Measurements from ENCODE around the gene ATP8A1. TPM values are rescaled to one million over a fixed set of nuclear protein-coding genes. Genes with fewer than 3 reads are reported as not detected.
"Not testable (repeated sequence)": the region's sequence is repeated elsewhere in the genome, so short reads cannot be mapped to it uniquely, and the experiment has no call there.

Gene ATP8A1
- total RNA-seq, 1 donor from 2014 or later: 12.5 TPM

DNA sequence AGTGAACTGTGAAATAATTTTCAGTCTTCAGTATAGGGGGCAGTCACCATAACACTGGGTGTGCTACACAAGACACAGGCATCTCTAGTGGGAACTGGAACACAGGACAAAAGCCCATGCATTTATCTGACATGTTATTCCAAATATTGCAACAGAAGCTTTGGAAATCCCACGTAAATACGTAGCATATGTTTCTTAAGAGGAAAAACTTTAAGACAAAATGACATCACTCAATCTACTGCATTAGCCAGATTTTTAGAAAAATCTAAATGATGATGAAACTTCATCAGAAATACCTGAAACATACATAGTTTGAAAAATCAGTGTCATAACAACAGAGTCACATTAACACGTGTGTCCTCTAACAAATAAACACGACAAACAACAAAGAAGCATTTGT lies 245.1 kb downstream of the ATP8A1 start:
- no peak for DNase-seq (ENCODE audit: low spot score)

DNA sequence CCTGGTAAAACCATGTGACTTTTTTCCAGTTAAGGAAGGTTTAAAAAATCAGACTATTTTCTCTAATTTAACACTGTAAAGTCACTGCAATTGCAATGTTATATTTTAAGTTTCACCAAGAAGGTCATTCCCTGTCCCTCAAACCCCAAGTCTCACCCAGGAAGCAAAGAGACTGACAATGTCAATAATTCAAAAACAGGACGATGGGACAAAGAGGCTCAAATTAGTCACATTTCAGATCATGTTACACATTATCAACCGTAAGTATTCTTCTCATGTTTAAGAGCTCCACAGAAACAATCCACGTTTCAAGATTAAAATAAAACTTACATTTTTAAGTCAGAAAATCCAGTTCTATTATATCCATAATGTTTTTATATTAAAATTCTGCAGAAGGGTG lies 246.5 kb downstream of the ATP8A1 start:
- no peak for DNase-seq (ENCODE audit: low spot score)

DNA sequence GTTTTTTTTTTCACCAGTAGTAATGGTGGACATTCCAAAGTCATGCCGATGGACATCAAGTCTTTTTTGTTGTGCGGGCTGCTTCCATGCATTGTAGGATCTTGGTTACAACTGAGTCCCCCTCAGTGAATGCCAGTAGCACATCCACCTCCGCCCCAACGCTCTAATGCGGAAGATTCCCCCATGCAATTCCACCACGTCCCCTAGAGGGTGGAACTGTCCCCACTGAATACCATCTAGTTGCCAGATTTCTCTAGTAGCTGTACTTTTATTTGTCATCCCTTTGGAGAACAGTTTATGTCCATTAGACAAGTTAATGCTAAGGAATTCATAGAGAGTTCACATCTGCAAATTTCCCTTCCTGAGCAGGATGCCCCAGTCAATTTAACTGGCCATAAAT lies 252.9 kb downstream of the ATP8A1 start:
- no peak for DNase-seq (ENCODE audit: low spot score)

DNA sequence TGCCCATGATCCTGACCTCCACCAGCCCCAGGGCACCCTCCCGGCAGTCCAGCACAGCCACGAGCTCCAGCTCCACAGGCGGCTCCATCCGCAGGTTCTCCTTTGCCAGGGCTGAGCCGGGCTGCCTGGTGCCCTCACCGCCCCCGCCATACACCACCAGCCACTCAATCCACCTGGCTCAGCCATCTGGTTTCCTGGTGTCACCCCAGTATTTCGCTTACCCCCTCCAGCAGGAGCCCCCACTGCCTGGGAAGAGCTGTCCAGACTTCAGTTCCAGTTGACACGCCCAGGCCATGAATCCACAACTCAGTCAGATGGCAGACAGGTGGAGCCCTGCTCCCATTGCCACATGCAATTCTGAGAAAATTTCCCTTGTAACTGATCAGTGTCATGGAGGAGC lies 255.7 kb downstream of the ATP8A1 start:
- DNase-seq (ENCODE audit: low spot score): no peak

DNA sequence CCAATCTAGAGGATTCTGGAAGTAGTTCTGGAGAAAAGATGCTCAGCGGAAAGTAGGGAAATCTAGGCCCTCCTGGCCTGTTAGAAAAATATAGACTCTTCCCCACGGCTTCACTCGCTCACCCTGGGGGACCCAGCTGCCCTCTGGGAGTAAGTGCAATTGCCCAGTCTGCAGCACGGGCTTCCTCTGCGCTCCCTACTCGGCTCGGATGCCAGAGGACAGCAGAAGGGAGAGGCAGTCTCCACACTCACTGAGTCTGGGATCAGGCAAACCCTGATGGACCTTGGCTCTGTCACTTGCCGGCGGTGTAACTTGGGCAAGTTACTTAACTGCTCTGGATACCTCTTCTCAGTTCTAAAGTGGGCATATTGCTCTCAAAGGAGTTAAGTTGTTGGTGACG lies 257.5 kb downstream of the ATP8A1 start:
- no peak for DNase-seq (ENCODE audit: low spot score)

DNA sequence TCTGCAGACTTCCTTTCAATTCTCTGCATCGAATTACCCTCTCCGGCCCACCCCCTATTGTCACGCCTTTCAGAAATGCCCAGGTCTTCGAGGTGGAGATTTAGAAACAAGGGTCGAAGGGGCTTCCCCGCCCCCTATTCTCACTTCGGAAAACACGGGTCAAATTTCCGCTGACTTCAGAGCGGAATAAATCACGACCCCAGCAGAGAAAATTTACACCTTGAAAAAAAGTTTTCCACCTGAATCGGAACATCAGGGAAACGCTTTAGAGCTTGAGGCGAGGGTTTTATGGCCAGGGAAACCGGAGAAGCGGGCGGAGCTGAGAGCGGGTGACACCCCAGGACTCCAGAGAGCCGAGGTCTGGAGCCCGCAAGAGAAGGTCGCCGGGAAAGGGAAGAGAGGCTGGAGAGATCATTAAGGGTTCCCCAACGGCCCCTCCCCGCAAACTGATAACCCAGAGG lies 258.0 kb downstream of the ATP8A1 start:
- DNase-seq (ENCODE audit: low spot score): no peak

DNA sequence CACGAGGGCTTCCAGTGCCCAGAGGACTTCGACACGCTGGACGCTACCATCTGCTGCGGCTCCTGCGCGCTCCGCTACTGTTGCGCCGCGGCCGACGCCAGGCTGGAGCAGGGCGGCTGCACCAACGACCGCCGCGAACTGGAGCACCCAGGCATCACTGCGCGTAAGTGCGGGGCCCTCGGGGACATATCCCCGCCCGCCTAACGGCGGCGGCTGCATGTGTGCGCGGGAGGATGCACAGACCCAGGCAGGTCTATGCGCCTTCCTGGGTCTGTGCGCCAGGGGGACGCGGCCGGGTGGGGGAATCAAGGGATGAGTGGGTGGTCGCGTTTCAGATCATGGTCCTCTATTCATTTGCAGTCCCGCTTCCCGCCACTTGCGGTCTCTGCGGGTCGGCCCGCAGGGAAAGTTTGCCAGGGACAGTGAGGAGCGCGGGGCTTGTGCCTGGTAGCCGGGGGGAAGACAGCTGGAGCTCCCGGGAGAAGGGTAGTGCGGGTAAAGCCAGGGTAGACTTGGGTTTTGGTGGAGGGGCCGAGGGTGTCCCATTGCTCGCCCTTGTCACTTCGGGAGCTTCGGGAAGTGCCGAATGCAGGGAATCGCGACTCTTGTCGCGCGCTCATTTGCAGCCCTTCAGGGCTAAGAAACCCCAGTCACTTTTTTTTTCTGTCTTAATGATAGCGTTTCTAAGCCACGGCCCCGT lies 258.6 kb downstream of the ATP8A1 start:
- DNase-seq (ENCODE audit: low spot score): no peak

DNA sequence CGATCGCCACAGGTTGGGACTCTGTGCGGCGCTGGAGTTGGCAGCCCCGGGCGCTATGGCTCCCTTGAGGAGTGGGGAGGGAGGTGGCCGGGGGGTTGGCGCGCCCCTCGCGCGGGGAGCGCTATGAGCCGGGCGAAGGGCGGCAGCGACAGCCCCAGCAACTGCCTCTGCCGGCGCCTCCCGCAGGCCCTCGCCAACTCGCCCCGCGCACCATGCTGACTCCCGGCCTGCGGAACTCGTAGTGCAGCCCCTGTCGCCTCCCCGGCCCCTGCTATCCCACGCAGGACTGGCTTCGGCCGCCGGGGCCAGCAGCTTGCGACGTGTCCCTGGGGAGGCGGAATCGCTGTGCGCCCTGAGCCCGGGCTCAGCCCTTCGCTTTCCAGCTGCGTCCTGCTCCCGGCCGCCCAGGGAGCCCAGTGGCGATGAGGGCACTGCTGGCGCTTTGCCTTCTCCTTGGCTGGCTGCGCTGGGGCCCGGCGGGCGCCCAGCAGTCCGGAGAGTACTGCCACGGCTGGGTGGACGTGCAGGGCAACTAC lies 259.2 kb downstream of the ATP8A1 start:
- DNase-seq (ENCODE audit: low spot score): no peak

DNA sequence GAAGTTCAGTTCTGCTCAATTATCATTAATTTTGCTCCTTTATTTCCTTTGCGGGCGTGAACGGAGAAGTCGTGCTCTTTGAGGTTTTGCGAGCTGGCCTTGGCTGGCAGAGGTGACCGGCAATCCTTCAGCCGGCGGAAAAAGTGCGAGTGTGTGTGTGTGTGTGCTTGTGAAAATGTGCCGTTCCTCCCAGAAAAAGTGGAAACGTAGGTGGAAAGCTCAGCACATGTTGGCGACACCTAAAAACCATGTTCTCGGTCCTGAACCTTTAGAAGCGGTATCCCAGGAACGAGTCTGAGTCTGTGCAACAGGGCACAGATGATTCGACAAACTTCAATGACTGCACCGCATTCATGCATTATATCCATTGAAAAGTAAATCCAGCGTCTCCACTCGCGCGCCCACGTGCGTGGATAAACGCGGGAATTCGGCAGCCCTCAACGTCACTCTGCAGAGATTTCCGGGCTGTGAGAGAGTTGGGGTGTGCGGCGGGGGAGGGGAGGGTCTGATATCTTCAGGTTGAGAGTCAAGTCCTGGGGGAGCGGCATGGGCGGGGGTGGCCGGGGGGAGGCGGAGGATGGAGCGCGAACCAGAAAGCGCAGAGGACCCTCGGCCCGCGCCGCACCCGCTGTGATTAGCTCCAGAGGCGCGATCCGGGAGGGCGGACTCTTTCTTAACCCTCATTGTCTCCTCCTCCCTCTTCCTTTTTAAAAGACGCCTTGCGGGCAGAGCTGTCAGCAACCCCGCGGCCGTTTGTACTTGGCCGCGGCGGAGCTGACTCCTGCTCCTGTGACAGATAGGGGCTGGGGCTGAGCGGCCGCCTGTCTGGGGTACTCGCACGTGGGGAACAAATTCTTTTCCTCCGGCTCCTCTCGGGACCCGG lies 259.9 kb downstream of the ATP8A1 start, which contains the start of gene SHISA3:
TSS of gene SHISA3 (plus strand) at position 737 of the 883 bp plus-strand sequence. CDS start 569 bp downstream, outside the sequence.
- no peak for DNase-seq (ENCODE audit: low spot score)

DNA sequence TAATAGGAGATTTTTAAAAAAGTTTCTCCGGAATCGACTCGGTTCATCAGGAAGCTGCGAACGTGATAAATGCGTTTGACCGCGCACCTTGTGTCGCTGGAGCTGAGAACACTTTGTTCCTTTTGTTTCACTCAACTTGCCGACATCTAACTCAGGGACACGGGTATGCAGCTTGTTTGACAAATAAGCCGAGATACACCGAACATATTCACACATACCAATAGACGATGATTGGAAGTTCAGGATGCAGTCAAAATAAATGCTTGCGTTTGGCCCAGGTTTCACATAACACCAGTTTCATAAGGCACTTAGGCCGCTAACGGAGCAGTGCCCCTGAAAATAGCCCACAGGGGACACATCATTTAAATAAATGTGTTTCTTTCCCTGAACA lies 260.5 kb downstream of the ATP8A1 start:
- DNase-seq (ENCODE audit: low spot score): no peak

DNA sequence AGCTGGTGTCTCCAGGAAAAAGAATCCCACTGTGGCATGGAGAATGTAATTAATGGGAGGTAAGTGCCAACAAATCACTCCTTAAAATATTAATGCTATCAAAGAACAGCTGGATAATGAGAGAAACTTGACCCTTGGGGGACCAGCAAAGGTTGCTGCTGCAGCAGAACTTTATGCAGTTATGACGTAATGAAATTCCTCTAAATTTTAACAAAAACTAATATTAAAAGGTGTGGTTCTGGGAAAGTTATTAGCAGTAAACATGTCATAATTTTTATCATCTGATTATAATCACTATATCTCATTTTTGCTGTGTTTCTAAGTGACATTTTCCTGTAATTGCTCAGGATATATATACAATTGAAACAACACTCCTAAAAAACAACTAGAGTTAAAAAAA lies 261.3 kb downstream of the ATP8A1 start:
- DNase-seq (ENCODE audit: low spot score): no peak

DNA sequence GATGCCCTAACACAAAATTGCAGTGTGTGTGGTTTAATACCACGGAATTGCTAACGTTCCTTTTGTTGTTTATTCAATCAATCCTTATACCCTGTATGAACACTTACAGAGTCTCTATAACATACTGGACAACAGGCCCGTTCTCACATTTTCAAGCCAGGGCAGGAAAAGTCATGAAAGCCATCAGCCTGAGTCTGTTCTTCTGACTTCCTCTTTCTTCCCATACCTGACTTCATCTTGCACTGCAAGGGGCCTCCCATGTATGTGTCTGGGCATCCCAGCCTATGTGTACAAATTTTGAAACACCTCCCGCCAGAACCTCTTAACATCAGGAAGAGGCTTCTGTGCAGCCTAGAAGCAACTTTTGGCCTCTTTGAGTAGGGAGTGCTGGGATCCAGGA lies 264.5 kb downstream of the ATP8A1 start:
- DNase-seq (ENCODE audit: low spot score): no peak

DNA sequence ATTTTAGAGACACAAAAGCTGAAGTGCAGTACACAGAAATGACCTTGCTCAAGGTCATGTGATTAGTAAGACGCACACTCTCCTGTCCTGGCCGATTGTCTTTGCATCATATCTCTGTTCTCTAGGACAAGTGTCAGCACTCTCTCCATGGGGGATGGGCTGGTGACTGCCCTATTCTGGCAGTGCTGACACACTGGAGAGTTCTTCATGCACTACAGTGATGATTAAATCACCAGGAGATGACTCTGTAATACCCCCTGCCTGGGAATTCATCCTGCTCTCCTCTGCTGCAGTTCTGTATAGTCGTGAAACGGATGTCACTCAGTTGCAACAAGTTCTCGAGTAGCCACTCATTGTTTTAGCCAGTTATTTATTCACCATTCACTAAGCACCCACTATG lies 264.9 kb downstream of the ATP8A1 start:
- DNase-seq (ENCODE audit: low spot score): no peak

DNA sequence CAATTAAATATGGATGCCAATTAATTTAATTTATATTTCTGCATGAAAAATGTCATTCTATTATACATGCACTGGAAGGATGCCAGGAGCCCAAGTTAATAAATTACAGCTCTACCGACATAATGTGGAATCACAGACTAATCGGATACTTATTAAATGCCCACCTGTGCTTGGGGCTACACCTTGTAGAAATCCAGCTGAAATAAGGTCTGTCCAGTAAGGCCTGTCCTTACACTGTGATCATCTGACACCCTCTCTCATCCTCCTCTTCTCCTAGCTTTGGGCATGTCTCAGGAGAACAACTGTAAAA lies 265.6 kb downstream of the ATP8A1 start:
- DNase-seq (ENCODE audit: low spot score): no peak

DNA sequence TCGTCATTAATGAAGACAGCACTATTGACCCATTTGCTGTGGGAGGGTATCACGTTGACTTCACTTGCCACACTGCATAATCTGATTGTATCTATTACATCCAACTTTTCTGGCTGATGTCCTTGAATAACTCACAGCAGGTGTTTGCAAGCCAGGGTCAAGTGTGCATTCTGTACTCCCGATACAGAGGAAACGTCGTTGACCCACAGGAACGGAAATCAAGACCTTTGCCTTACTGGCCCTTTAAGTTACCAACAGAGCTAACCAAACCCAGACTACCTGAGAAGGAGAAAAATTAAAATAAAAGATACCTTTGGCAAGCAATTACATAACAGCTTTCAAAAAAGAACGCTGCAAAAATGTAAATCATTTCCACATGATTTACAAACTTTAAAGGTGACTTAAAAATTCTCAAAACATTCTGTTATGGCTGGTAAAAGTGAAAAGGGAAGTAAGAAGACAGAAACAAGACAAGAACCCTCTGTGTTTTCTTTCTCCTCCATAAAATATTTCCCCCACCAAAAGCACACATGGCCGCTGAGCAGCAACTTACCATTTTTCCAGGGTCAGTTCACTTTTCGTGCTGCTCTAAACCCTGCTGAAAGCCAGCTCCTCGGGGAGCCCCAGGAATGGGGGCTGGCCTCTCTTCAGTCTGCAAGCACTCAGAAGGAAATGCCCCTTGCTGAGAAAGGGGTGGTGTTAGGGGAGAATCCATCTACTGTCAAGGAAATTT lies 266.1 kb downstream of the ATP8A1 start:
- no peak for DNase-seq (ENCODE audit: low spot score)

DNA sequence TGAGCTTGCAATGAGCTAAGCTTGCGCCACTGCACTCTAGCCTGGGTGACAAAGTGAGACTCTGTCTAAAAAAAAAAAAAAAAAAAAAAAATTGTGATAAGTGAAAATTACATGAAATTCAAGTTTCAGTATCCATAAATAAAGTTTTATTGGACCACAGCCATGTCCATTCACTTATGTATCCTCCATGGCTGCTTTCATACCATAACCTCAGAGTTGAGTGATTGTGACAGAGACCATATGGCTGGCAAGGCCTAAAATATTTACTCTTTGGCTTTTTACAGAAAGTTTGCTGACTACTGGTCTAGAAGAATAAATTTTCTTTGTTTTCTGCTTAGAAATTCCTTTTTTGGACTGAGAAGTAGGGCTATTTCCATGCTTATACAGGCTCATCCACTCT lies 271.4 kb downstream of the ATP8A1 start:
- no peak for DNase-seq (ENCODE audit: low spot score)

DNA sequence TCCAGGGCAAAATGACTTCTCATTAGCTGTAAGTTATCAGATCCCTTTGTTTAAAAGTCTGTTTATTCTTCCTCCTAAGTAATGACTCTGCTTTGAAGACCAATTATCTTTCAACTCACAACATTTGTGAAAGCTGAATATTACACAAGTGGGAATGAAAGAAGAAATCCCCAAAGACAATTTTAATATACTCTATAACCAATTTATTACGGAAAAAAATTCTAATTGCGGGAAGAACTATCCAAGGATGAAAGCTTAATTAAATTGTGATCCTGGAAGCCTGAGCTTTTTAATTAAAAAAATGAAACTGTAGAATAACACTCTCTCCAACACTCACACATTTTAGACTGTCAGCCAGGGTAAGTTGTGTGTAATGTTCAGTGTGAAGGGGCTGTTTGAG lies 275.2 kb downstream of the ATP8A1 start:
- no peak for DNase-seq (ENCODE audit: low spot score)

DNA sequence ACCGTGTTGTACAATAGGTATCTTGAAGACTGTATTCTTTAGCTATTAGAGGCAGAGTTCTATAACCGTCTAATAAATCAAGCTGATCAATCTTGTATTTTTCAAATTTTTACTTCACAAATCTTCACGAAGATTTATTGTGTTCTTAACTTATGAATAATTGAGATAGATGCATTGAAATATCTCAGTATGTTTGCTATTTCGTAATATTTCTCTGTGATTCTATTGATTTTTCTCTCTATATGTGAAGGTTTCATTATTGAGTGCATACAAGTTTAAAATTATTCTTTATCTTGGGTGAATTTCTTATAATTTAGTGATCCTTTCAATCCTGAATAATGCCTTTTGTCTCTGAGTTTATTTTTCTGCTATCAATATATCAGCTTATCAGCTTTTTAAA lies 279.4 kb downstream of the ATP8A1 start:
- DNase-seq (ENCODE audit: low spot score): no peak

DNA sequence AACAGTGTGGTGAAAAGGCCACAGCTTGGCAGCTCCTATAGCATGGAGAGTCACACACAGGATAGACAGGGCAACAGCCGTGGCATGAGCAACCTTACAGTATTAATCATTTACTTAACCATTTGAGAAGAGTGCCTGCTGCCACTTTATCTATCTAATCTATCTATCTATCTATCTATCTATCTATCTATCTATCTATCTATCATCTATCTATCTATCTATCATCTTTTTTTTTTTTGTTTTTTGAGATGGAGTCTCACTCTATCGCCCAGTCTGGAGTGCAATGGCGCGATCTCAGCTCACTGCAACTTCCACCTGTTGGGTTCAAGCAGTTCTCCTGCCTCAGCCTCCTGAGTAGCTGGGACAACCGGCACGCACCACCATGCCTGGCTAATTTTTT lies 284.6 kb downstream of the ATP8A1 start:
- not testable (repeated sequence) for DNase-seq (ENCODE audit: low spot score)

DNA sequence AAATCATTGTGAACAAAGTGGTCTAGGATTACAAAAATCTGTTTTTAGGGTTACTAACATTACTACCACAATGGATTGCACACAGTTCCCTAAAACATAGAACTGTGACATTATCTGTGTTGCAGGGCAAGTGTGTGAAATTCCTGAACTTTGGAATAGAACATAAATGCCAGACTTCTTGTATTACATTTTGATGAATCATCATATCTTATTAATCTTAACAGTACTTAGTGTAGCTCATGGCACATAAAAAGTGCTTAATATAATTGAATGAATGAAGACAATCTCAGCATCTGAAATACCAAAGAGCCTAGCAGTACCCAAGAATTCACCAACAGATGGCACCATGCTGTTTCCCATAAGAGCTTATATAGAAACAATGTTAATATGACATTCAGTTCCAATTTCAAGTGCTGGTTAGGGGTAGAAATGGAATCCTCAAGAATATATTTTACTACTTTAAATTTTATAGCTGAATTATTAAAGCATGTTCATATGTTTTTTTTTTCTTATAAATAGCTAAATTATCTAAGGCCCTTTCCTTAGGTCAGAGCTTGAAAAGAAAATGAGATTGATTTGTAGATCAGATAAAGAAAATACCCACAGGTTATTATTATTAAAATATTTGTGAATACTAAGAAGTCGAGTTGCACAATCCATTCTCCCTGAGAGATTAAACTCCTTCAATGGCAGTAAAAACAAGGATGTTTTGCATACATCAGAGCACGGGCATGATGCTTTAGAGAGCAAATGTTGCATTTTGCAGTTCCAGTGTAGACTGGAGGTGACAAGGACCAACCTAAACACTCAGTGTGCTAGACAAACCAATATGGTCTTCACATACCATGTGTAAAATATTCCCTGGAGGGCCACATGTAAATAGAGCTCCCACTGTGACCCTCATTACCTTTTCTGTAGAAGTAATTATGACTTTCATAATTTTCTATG lies 285.3 kb downstream of the ATP8A1 start:
- no peak for DNase-seq (ENCODE audit: low spot score)

DNA sequence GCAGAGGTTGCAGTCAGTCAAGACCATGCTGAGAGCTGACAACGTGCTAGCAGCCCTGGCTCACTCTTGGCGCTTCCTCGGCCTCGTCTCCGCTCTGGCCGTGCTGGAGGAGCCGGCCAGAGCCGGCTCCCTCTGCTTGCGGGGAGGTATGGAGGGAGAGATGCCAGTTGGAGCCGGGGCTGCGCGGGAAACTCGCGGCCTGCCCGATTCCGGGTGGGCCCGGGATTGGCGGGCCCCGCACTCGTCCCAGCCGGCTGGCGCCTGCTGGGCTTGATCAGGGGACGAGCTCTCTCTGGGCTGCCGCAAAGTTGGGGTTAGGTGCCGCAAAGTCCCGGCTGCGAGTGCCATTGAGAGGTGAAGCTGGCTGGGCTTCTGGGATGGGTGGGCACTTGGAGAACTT lies 287.4 kb downstream of the ATP8A1 start:
- DNase-seq (ENCODE audit: low spot score): no peak

Measured in ureter (tissue), 1 donor.